Stimulated activated CD4-positive, alpha-beta T cell treated with anti-CD3 and anti-CD28 coated beads, Interleukin-1b, Interleukin-23, amount 100 ng/mL, for 4 hours (primary cell): ENCODE results near the gene TMEM156.
"Not testable (repeated sequence)": the region's sequence is repeated elsewhere in the genome, so short reads cannot be mapped to it uniquely, and the experiment has no call there.

Experiments used
- DNase-seq, 2 donors: peaks; one replicate each; pipeline ENCODE4 v3.0.0-alpha.2; 2020; ENCODE audit warnings: low read depth in 2 of 2

TMEM156 gene

GRCh38 chr4:39043861-39044363 is 11.7 kb upstream of the TMEM156 start:
- DNase-seq = no peak

DNA sequence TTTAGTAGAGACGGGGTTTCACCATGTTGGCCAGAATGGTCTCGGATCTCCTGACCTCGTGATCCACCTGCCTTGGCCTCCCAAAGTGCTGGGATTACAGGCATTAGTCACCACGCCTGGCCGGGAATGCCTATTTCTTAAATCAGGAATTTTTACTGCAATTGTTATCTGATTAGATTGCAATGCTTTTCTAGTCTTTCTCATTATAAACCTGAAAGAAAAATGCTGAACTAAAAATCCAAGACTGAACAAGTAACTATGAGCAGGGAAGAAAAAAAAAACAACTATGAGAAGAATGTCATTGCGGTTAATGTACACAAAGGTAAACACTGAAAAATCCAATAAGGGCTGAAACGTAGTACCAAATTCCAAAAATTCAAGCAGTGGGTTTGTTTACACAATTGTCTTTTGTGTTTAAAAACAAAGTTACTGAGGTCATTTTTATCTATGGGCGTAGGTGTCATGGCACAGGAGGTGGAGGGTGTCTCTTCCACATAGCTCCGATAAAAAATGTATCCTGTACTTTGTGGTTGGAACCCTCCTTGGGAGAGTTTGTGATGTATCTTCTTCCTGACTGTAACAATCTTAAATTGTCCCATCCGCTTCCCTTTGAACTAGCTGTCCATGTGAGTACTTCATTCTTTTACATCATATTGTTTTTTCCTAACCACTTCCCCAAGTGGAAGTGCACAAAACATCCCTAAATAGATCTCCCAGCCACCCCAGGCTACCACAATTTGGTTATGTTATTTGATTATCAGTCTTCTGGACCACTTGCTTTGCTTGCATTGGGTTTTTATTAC is 11.1 kb upstream of the TMEM156 start:
- DNase-seq = no peak

DNA sequence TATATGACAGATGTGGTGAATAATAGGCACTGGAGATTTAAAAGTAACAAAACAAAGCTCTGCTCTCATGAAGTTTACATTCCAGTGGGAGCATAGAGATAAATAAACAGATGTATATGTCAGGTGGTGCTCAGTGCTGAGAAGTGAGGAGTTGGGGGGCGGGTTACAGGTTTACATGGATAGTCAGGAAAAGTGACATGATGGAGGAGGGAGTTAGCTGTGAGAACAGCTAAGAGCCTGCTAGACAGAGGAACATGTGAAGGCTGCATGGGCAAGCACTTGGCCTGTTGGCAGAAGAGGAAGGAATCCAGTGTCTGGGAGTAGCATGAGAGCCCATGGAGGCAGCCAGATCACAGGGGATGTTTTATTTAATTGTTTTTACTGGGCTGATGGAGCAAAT is 10.2 kb upstream of the TMEM156 start:
- no peak for DNase-seq

GRCh38 chr4:39039108-39039507 is 6.9 kb upstream of the TMEM156 start:
- DNase-seq = no peak

- DNase-seq = no peak
Observed at GRCh38 chr4:39037941-39038340, 5.7 kb upstream of the TMEM156 start.

DNA sequence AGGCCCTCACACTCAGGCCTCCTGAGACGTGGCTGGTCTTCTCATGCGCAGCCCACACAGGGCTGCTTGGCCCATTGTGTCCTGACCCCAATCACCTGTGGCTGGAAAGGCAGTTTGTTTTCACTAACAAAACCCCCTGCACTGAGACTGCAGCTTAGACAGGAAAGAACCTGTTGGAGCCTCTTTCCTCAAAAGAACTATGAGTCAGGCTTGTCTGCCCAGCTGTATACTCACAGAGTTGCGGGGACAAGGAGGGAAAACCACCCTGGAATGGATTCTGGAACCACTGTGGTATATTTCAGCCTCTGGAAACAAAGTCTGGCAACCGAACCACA is 5.2 kb upstream of the TMEM156 start:
- no peak for DNase-seq

DNA sequence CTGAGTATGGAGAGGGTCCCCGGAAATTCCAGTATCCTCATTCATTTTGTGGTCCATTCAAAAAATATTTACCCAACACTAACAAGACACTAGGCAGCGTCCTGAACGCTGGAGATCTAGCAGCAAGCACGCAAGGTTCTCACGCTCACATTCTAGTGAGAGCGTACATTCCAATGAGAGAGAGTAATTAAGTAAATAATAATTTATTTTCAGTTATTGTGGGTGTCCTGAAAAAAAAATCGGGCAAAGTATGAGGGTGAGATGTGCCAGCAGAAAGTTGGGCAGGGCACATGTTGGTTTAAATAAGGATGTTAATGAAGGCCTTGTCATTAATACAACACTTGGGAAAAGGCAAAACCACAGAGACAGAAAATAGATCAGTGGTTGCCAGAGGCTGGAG is 4.0 kb upstream of the TMEM156 start:
- DNase-seq = no peak

DNA sequence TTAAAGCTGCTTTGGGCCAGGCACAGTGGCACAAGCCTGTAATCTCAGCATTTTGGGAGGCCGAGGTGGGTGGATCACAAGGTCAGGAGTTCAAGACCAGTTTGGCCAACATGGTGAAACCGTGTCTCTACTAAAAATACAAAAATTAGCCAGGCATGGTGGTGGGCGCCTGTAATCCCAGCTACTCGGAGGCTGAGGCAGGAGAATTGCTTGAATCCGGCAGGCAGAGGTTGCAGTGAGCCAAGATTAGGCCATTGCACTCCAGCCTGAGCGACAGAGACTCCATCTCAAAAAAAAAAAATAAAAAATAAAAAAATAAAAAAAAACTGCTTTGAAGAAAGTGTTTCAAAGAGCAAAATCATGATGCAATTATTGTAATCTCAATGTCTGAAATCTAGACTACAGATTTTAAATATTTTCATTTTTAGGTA is 604 bp downstream of the TMEM156 start:
- DNase-seq = not testable (repeated sequence)

GRCh38 chr4:39030725-39031124 is 1.5 kb downstream of the TMEM156 start:
- DNase-seq = no peak

DNA sequence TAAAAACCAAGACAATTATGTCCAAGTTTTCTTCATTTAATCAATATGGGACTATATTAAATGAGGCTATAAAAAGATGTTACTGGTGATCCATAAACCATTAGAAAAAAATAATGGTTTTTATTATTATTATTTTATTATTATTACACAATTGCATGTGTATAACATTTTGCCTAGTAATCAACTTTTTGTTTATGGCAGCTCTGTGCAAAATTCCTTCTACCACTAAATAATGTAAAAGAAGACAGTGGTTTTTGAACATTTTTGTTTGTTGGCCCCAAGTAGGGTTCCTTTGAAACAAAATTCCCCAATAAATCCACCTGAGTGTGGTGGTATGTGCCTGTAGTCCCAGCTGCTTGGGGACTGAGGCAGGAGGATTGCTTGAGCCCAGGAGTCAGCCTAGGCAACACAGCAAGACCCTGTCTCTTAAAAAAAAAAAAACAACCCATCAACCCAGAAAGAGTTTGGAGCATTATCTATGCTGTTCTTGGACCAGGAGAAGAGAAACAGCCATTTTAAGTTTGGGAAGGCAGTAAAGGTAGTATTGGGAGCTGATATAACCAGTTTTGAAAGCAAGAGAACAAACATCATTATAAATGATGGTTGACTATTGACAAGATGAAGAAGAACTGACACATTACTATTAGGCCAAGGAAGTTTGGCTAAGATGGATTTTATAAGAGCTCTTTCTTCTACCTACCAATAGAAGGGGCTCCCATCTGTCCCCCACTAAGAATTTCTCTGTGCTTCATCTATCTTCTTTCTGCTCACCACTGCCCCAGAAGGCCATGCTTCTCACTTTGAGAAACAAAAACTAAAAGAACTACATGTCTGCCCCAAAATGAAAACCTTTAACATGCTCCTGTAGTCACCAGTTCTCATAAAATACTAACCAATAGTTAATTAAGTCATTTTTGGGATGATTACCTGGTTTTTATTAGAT is 2.2 kb downstream of the TMEM156 start:
- DNase-seq = no peak

DNA sequence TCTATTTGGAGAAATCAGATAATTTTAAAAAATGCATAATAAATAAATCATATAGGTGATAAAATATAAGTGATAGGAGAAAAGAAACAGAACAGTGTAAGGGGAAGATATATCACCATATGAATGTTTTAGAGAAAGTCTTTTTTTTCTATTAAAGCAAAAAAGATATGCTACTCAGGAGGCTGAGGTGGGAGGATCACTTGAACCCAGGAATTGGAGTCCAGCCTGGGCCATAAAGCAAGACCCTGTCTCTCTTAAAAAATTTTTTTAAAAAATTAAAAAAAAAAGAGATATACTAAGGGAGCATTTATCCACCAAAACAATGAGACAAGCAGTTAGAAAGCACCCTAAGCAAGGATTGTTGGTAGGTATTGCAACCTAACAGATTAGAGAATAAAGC is 6.1 kb downstream of the TMEM156 start:
- DNase-seq = no peak

GRCh38 chr4:39025552-39026085 is 6.6 kb downstream of the TMEM156 start:
- no peak for DNase-seq

DNA sequence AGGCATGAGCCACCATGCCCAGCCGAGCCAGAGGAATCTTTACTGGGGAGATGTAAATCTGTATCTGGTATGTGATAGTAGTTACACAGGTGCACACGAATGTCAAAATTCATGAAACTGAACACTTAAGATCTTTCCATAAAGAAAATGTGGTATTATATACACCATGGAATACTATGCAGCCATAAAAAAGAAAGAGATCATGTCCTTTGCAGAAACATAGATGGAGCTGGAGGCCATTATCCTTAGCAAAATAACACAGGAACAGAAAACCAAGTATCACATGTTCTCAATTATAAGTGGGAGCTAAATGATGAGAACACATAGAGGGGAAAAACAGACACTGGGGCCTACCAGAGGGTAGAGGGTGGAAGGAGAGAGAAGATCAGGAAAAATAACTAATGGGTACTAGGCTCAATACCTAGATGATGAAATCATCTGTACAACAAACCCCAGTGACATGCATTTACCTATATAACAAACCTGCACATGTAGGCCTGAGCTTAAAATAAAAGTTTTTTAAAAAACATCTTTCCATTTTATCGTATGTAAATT is 7.8 kb downstream of the TMEM156 start:
- no peak for DNase-seq

DNA sequence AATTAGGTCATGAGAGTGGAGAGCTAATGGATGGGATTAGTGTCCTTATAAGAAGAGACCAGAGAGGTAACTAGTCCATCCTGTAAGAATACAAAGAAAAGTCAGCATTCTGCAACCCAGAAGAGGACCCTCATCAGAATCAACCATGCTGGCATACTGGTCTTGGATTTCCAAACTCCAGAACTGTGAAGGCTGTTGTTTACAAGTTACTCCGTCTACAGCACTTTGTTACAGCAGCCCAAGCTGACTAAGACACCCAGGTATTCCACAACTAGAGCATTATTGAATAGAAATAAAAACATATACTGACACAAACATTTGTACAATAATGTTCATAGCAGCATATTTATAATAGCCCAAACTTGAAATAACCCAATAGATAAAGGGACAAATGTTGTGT is 9.2 kb downstream of the TMEM156 start:
- no peak for DNase-seq

GRCh38 chr4:39022241-39022640 is 10.0 kb downstream of the TMEM156 start:
- no peak for DNase-seq

DNA sequence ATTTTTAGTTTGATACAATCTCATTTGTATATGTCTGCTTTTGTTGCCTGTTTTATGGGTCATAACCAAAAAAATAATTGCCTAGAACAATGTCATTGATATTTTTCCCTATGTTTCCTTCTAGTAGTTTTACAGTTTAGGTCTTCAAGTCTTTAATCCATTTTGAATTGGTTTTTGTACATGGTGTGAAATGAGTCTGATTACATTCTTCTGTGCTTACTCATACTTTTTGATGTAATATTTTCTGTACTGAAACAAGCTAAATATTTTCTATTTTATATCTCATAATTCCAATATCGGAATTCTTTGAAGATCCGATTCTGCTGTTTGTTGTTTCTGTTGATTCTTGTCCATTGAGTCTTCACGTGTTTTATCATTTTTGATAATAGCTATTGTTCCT is 10.6 kb downstream of the TMEM156 start:
- no peak for DNase-seq

- DNase-seq = no peak
Observed at GRCh38 chr4:39020130-39020529, 12.1 kb downstream of the TMEM156 start.

DNA sequence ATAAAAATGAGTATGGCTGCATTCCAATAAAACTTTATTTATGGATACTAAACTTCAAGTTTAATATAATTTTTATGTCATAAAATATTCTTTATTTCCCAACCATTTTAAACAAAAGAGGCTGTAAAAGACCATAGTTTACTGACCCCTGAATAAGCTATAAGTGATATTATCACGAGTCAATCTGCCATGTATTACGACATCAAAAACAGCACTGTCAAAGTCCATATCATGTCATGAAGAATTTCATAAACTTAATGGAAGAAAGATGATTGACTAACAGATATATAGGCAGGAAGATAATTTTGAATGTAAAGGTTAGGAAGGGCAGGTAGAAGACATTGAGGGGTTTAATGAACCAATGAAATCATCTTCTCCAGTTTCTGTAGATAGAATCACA is 18.2 kb downstream of the TMEM156 start:
- no peak for DNase-seq

GRCh38 chr4:39004758-39005157 is 27.5 kb downstream of the TMEM156 start:
- no peak for DNase-seq

DNA sequence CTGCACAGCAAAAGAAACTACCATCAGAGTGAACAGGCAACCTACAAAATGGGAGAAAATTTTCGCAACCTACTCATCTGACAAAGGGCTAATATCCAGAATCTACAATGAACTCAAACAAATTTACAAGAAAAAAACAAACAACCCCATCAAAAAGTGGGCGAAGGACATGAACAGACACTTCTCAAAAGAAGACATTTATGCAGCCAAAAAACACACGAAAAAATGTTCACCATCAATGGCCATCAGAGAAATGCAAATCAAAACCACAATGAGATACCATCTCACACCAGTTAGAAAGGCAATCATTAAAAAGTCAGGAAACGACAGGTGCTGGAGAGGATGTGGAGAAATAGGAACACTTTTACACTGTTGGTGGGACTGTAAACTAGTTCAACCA is 30.2 kb downstream of the TMEM156 start:
- DNase-seq = not testable (repeated sequence)

DNA sequence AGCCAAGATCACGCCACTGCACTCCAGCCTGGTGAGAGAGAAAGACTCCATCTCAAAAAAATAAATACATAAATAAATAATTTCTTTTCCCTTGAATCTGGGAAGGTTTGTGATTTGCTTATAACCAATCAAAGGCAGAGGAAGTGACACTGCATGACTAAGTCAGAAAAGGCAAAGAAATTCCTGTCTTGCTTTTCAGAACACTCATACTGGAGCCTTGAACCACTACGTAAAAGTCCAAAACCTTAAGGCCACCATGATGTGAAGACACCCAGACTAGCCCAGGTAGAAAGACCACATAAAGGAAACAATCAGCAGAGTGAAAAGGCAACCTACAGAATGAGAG is 36.6 kb downstream of the TMEM156 start:
- no peak for DNase-seq

GRCh38 chr4:38994135-38994534 is 38.1 kb downstream of the TMEM156 start:
- no peak for DNase-seq
